NCI-H1048 (cell line): ENCODE measurements around the gene DDAH2.

Experiments used
- DNase-seq: peaks from one replicate; lab custom pipeline; 2025; lab: John Stamatoyannopoulos, UW

The DDAH2 gene

GRCh38 chr6:31690231-31691077, 38.6 kb downstream of the DDAH2 start:
- DNase-seq, result no peak

GRCh38 chr6:31689249-31690110, 39.6 kb downstream of the DDAH2 start:
- no peak for DNase-seq

- DNase-seq, result no peak
Observed at GRCh38 chr6:31687860-31688693, 41.0 kb downstream of the DDAH2 start.

- DNase-seq, result no peak
Observed at GRCh38 chr6:31687321-31687720, 41.8 kb downstream of the DDAH2 start.

- no peak for DNase-seq
Observed at GRCh38 chr6:31686483-31686882, 42.6 kb downstream of the DDAH2 start.

GRCh38 chr6:31683591-31683990, 45.5 kb downstream of the DDAH2 start:
- no peak for DNase-seq

- no peak for DNase-seq
Observed at GRCh38 chr6:31681135-31681671, 47.9 kb downstream of the DDAH2 start.

GRCh38 chr6:31680226-31681134, 48.6 kb downstream of the DDAH2 start, which contains the start of gene LY6G5C:
Gene LY6G5C, minus strand, starts transcription at chr6:31681067. Its CDS starts 694 bp downstream, at chr6:31680373.
- DNase-seq, result no peak

- no peak for DNase-seq
Observed at GRCh38 chr6:31677955-31678354, 51.1 kb downstream of the DDAH2 start.
